Skin of body (tissue), 2 donors: ENCODE measurements around the gene ZC3H18. TPM values are rescaled to one million over a fixed set of nuclear protein-coding genes. Genes with fewer than 3 reads are reported as not detected.

Experiments
- DNase-seq: peaks from one replicate; lab custom pipeline; 2025; lab: John Stamatoyannopoulos, UW
- total RNA-seq: library from RNA; depleted of rRNA; stranded (reverse); fragments of >200 nt; gene quantifications from one replicate; pipeline ENCODE4 v1.2.3, GENCODE V29; 2014

ZC3H18 gene
- total RNA-seq, 1 donor from 2014 or later: 13.6 TPM

GRCh38 chr16:88622866-88623265 lies 52.7 kb downstream of the ZC3H18 start:
- DNase-seq: no peak

DNA sequence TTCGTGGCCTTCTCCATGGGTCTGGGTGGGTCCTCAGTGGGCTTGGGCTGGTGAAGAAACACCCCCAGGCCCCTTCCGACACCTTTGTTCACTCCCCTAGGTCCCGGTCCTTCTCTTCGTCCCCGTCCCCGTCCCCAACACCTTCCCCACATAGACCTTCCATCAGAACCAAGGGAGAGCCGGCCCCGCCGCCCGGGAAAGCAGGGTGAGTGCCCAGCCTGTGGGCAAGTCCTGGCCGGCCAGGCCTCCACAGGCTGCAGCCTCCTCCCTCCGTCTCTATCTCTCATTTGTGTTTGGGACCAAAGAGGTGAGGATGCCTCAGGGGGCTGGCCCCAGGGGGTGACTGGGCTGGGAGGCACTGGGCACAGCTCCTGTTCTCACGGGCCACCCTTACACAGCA lies 53.7 kb downstream of the ZC3H18 start:
- no peak for DNase-seq

GRCh38 chr16:88624481-88624880 lies 54.3 kb downstream of the ZC3H18 start:
- no peak for DNase-seq

DNA sequence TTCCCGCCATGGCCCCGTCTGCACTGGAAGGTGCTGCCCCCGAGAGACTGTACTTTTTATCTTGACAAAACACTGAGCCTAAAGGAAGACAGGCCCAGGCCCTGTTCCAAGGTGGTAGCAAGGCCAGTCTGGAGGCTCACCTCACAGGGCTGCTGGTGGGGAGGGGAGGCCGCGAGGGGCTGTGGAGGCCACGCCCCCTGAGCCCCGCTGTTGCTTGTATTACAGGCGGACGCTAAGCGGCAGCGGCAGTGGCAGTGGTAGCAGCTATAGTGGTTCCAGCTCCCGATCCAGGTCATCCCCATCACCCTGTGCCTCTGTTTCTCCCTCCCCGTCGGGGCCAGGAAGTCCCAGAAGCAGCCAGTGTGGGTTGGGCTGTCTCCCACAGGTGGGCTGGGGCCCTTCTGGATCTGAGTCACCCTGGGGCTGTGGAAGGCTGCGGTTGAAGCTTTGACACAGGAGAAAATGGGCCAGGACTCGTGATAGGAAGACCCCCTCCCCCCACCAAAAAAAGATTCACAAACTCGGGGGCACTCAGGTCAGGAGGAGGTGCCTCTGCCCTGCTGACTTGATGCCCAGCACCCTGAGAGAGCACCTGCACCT lies 54.9 kb downstream of the ZC3H18 start:
- no peak for DNase-seq

DNA sequence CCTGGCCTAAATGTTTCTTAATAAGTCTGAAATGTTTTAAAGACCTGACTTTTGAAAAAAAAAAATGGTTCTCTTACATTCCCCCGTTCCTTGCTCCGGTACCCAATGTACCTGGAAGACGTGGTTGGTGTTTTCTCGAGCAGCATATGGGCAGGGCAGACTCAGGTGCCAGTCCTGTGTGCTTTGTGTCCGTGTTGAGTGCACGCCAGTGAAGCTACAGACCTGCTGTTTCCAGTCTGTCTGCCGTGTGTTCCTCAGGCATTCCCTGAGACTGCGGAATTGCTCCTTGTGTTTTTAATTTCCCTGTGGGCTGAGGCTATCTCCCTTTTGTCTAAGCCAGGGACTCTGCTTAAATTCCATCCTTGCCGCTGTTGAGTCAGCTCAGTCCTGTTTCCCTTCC lies 56.4 kb downstream of the ZC3H18 start:
- no peak for DNase-seq

- DNase-seq: no peak
Measured at GRCh38 chr16:88627531-88628411, 57.6 kb downstream of the ZC3H18 start.

GRCh38 chr16:88628512-88628974 lies 58.3 kb downstream of the ZC3H18 start:
- peak; percentile 4 for DNase-seq

- DNase-seq: no peak
Measured at GRCh38 chr16:88629835-88630234, 59.6 kb downstream of the ZC3H18 start.

DNA sequence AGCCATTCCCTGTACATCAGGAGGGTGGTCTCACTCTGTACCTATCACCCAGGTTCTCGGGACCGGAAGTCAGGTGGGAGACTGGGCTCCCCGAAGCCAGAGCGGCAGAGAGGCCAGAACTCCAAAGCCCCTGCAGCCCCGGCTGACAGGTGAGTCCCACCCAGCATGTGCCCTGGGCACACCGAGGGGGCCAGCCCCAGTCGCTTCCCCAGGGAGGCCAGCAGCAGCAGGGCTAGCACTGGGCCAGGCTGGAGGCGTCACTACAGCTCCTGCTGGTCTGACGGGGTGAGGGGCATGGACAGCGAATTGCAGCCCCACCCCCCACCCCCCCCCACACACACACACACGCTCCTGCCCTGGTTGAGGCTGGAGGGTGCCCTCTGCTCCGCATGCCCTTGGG lies 60.2 kb downstream of the ZC3H18 start:
- no peak for DNase-seq

GRCh38 chr16:88630941-88631340 lies 60.7 kb downstream of the ZC3H18 start:
- no peak for DNase-seq

GRCh38 chr16:88631384-88631783 lies 61.2 kb downstream of the ZC3H18 start:
- DNase-seq: no peak

DNA sequence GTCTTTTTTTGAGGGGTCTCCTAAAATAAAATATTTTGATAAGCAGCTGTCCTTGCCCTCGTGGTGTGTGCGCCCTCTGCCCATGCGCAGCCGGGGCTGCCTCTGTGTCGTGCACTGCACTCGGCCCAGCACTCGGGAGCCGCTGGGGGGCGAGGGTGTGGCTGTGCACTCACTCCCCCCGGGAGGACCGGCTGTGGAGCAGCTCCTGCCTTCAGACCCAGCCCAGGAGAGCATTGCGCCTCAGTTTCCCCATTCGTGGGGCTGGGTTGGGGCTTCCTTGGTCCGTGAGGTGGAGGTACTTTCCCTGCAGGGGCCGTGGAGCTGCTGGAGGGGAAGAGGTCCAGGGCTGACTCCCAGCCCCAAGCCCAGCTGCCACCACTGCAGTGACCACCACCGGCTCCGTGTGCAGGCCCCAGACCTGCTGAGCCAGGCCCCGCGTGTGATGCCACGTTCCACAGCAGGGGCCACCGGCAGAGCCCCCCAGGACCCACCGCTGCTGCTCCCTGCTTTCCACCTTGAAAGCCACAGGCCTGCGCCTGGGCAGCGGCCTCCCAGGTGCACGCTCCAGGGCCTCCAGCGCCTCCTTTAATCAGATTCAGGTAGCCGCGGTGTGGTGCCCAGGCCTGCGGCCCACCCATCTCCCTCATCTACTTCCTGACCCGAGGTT lies 61.9 kb downstream of the ZC3H18 start:
- no peak for DNase-seq

DNA sequence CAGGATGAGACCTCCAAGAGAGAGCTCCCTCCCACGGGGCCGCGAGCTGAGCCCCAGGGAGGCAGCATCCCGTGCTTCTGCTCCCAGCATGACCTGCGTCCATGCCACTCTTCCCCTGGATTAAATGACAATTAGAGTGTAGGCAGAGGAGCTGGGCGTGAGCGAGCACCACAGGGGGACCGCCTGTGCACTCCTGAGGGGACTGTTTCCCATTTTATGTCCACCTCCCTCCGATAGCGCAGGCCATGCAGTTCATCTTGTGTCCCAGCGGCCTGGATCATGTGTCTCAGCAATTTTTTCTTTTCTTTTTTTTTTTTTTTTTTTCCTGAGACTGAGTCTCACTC lies 62.4 kb downstream of the ZC3H18 start:
- DNase-seq: no peak

GRCh38 chr16:88633684-88634140 lies 63.5 kb downstream of the ZC3H18 start:
- no peak for DNase-seq

DNA sequence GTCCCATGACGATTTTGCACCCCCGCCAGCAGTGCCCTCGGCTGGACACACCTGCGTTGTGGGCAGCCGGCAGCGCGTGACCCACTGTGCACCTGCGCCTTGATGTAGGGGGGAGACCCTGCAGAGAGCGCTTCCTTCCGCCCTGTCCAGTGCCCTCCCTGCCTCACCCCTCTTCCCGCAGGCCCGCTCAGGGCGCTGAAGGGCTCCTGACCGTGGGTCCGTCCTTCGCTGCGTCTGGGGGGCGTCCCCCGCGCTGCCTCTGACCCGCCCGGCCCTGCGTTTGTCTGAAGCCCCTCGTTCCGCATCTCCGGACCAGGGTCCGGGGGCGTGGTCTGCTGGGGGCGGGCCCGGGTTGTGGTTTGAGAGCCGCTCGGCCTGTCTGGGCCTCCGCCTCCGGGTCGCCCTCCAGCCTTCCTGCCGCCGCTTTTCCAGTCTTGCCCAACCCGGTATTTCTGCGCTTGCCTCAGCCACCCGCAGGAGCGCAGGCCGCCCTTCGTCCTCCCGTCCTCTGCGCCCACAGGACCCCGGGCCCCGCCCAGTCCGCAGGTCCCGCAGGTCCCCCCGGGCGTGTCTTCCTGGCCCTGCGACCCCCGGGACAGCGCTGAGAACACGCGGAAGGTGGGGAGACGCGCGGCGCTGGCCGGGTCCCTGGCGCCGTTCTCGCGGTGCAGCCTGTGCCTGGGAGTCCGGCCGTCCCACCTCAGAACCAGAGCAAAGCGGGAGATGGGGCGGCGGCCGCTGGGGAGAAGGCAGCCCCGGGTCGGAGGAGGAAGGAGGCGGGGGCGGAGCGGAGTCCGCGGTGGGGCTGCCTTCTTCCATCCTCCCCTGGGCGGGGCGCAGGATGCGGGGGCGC lies 64.2 kb downstream of the ZC3H18 start:
- DNase-seq: no peak

DNA sequence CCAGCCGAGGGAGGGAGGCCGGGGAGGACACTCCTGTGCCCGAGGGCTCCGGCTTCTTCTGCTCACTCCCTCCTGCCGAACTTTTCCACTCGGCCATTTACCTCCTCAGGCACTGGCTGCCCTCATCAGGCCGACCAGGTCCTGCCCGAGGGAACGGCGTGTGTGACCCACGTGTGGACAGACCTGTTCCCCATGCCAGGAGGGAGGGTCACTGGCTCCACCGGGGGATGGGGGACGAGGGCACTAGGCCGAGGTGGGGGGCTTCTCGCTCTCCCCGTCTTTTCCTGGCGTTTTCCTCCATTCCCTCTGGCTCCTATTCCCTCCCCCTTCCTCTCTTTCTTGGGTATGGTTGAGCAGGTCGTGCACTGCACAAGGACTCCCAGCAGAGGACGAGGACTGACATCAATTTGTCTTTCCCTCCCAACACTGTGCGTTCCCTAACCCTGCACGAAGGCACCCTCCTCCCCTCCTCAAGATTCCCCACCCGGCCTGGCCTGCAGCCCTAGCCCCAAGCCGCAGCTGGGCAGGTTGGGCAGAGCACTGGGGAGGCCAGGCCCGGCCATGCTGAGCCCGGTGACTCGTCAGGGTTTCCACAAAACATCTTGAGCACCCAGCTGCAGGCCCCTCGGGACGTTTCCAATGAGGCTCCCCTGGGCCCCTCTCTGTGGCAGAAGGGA lies 64.9 kb downstream of the ZC3H18 start:
- no peak for DNase-seq

GRCh38 chr16:88635671-88636319 lies 65.6 kb downstream of the ZC3H18 start:
- DNase-seq: no peak

DNA sequence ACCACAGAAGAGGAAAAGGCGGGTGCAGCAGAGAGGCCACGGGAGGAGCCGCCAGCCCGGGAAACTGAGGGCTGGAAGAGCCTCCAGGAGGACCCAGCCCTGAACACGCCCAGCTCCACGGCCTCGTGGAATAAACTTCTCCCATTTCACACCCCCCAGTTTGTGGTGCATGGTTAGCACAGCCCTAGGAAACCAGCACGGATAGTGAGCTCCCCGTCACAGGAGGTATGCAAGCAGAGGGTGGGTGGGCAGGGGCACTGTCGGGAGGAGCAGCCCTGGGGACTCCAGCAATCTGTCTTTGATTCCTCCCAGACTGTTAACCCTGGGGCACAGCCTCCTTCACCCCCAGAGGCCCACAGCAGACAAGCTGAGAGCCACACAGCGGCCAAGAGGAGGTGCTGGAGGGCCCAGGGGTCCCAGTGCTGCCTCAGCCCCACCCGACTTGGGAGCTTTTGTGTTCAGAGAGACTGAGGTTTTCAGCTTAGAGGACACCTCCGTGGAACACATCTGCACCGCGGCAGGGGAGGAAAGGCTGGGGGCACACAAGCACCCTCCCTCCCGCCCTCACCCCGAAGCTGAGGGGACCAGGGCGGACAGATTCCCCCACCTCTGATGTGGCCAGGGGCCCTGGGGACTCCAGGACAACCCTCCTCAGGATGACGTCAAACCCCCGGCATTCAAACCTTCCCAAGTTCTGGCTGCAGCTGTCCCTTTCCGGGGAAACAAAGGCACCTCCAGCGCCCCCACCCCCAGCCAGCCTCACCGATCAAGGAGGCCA lies 66.5 kb downstream of the ZC3H18 start:
- no peak for DNase-seq
